ENCODE measurements around the gene RNF112. TPM values are rescaled to one million over a fixed set of nuclear protein-coding genes. Genes with fewer than 3 reads are reported as not detected.

Gene RNF112
- total RNA-seq, 1 experiment from 2014 or later = not detected

- H3K27ac ChIP-seq = no peak overlapping the region
- H3K9me3 ChIP-seq (replicated peaks) = no peaks in the 10 kb centered on the region
Observed at GRCh38 chr17:19369846-19370492, 41.1 kb upstream of the RNF112 start.

GRCh38 chr17:19370493-19370960, 40.5 kb upstream of the RNF112 start:
- Histone ChIP-seq H3K36me3 (no peaks in the 10 kb centered on the region), H3K27me3 (replicated peaks) (no peaks in the 10 kb centered on the region), H3K4me1 (replicated peaks) (no peaks in the 10 kb centered on the region), H3K4me3 (no peak overlapping the region), H3K27ac (no peak overlapping the region), H3K9me3 (replicated peaks) (no peaks in the 10 kb centered on the region)
- DNase-seq (ENCODE audit: low read depth in 1 of 2, low spot score in 2 of 2) = peak in 1 of 2 experiments; percentile 35

More at GRCh38 chr17:19369846-19370492, 41.1 kb upstream of the RNF112 start:
- Histone ChIP-seq H3K36me3 (no peaks in the 10 kb centered on the region), H3K27me3 (replicated peaks) (no peaks in the 10 kb centered on the region), H3K4me3 (no peak overlapping the region), H3K4me1 (replicated peaks) (no peaks in the 10 kb centered on the region)
- no peak for DNase-seq (ENCODE audit: low read depth in 1 of 2, low spot score in 2 of 2)

GRCh38 chr17:19371259-19372010, 39.6 kb upstream of the RNF112 start:
- H3K4me1 ChIP-seq (replicated peaks) = no peaks in the 10 kb centered on the region
- DNase-seq (ENCODE audit: low read depth in 1 of 2, low spot score in 2 of 2) = no peak
- H3K36me3 ChIP-seq = no peaks in the 10 kb centered on the region
- H3K27me3 ChIP-seq (replicated peaks) = no peaks in the 10 kb centered on the region
- H3K27ac ChIP-seq = no peak overlapping the region
- no peak overlapping the region for H3K4me3 ChIP-seq
- H3K9me3 ChIP-seq (replicated peaks) = no peaks in the 10 kb centered on the region

- Histone ChIP-seq H3K4me1 (replicated peaks) (no peaks in the 10 kb centered on the region), H3K4me3 (no peak overlapping the region), H3K27me3 (replicated peaks) (no peaks in the 10 kb centered on the region), H3K27ac (no peak overlapping the region), H3K36me3 (no peaks in the 10 kb centered on the region), H3K9me3 (replicated peaks) (no peaks in the 10 kb centered on the region)
- no peak for DNase-seq (ENCODE audit: low read depth in 1 of 2, low spot score in 2 of 2)
Observed at GRCh38 chr17:19372011-19372370, 39.0 kb upstream of the RNF112 start.

GRCh38 chr17:19372439-19372838, 38.6 kb upstream of the RNF112 start:
- Histone ChIP-seq H3K27ac (no peak overlapping the region), H3K36me3 (no peaks in the 10 kb centered on the region), H3K9me3 (replicated peaks) (no peaks in the 10 kb centered on the region), H3K4me3 (no peak overlapping the region), H3K4me1 (replicated peaks) (no peaks in the 10 kb centered on the region), H3K27me3 (replicated peaks) (no peaks in the 10 kb centered on the region)
- DNase-seq (ENCODE audit: low read depth in 1 of 2, low spot score in 2 of 2) = no peak

GRCh38 chr17:19372866-19373504, 38.0 kb upstream of the RNF112 start:
- Histone ChIP-seq H3K27me3 (replicated peaks) (no peaks in the 10 kb centered on the region), H3K9me3 (replicated peaks) (no peaks in the 10 kb centered on the region), H3K36me3 (no peaks in the 10 kb centered on the region), H3K4me3 (no peak overlapping the region), H3K27ac (no peak overlapping the region), H3K4me1 (replicated peaks) (no peaks in the 10 kb centered on the region)
- DNase-seq (ENCODE audit: low read depth in 1 of 2, low spot score in 2 of 2) = peak in 1 of 2 experiments; percentile 48

- DNase-seq (ENCODE audit: low read depth in 1 of 2, low spot score in 2 of 2) = no peak
Observed at GRCh38 chr17:19374136-19374535, 36.9 kb upstream of the RNF112 start.

GRCh38 chr17:19375732-19376131, 35.3 kb upstream of the RNF112 start:
- Histone ChIP-seq H3K27me3 (replicated peaks) (no peaks in the 10 kb centered on the region), H3K4me3 (no peak overlapping the region), H3K27ac (no peak overlapping the region), H3K36me3 (peaks cover 21% of the 10 kb centered on the region), H3K9me3 (replicated peaks) (no peaks in the 10 kb centered on the region), H3K4me1 (replicated peaks) (peaks cover 9% of the 10 kb centered on the region)
- DNase-seq (ENCODE audit: low read depth in 1 of 2, low spot score in 2 of 2) = no peak

More at GRCh38 chr17:19374136-19374535, 36.9 kb upstream of the RNF112 start:
- no peaks in the 10 kb centered on the region for H3K27me3 ChIP-seq (replicated peaks)
- no peak overlapping the region for H3K27ac ChIP-seq
- peaks cover 5% of the 10 kb centered on the region for H3K36me3 ChIP-seq
- H3K4me1 ChIP-seq (replicated peaks) = peaks cover 2% of the 10 kb centered on the region
- H3K9me3 ChIP-seq (replicated peaks) = no peaks in the 10 kb centered on the region
- H3K4me3 ChIP-seq = no peak overlapping the region

GRCh38 chr17:19376811-19377210, 34.2 kb upstream of the RNF112 start:
- Histone ChIP-seq H3K27ac (no peak overlapping the region), H3K4me3 (peak overlapping the region; percentile 61), H3K36me3 (peaks cover 32% of the 10 kb centered on the region), H3K27me3 (replicated peaks) (no peaks in the 10 kb centered on the region), H3K4me1 (replicated peaks) (peaks cover 9% of the 10 kb centered on the region), H3K9me3 (replicated peaks) (no peaks in the 10 kb centered on the region)
- no peak for DNase-seq (ENCODE audit: low read depth in 1 of 2, low spot score in 2 of 2)

GRCh38 chr17:19377602-19378415, 33.2 kb upstream of the RNF112 start:
- H3K9me3 ChIP-seq (replicated peaks) = no peaks in the 10 kb centered on the region
- peak overlapping the region; percentile 80 for H3K27ac ChIP-seq
- H3K27me3 ChIP-seq (replicated peaks) = no peaks in the 10 kb centered on the region
- peak overlapping the region; percentile 61 for H3K4me3 ChIP-seq
- H3K4me1 ChIP-seq (replicated peaks) = peaks cover 9% of the 10 kb centered on the region
- DNase-seq (ENCODE audit: low read depth in 1 of 2, low spot score in 2 of 2) = peak; percentile 98 to 99
- peaks cover 42% of the 10 kb centered on the region for H3K36me3 ChIP-seq

- no peak for DNase-seq (ENCODE audit: low read depth in 1 of 2, low spot score in 2 of 2)
- Histone ChIP-seq H3K36me3 (peaks cover 50% of the 10 kb centered on the region), H3K27ac (peak within 1 kb of the TSS; percentile 80), H3K9me3 (replicated peaks) (no peaks in the 10 kb centered on the region), H3K4me1 (replicated peaks) (peaks cover 9% of the 10 kb centered on the region), H3K27me3 (replicated peaks) (no peaks in the 10 kb centered on the region), H3K4me3 (peak within 1 kb of the TSS; percentile 61)
Observed at GRCh38 chr17:19378416-19379360, 32.3 kb upstream of the RNF112 start, which contains the start of gene MAPK7. TSS of gene MAPK7 (plus strand) at chr17:19378498. CDS start at chr17:19378901, 403 bp downstream.

GRCh38 chr17:19379361-19380065, 31.5 kb upstream of the RNF112 start:
- Histone ChIP-seq H3K4me3 (peak overlapping the region; percentile 61), H3K36me3 (peaks cover 59% of the 10 kb centered on the region), H3K9me3 (replicated peaks) (no peaks in the 10 kb centered on the region), H3K27ac (no peak overlapping the region), H3K4me1 (replicated peaks) (peaks cover 9% of the 10 kb centered on the region), H3K27me3 (replicated peaks) (no peaks in the 10 kb centered on the region)
- peak in 1 of 2 experiments; percentile 22 for DNase-seq (ENCODE audit: low read depth in 1 of 2, low spot score in 2 of 2)
